GM19023 (cell line): ENCODE measurements around the gene ARID3A.

ENCODE experiments used
- ATAC-seq: cut with Tn5 transposase; IDR thresholded peaks from one replicate; pipeline ENCODE4 v1.9.1; 2021; ENCODE audit warnings: mild to moderate bottlenecking, moderate library complexity; ENCODE audit not compliant: unreplicated experiment

ARID3A gene

GRCh38 chr19:928471-929202 is 2.8 kb downstream of the ARID3A start:
- ATAC-seq = no peak

- no peak for ATAC-seq
These were observed 3.5 kb downstream of the ARID3A start for GRCh38 chr19:929203-929890.

- ATAC-seq = no peak
These were observed 4.0 kb downstream of the ARID3A start for GRCh38 chr19:929891-930258.

- no peak for ATAC-seq
These were observed 6.2 kb downstream of the ARID3A start for GRCh38 chr19:931860-932647.

GRCh38 chr19:932648-933552 is 7.1 kb downstream of the ARID3A start:
- ATAC-seq = no peak

GRCh38 chr19:933553-933882 is 7.7 kb downstream of the ARID3A start:
- no peak for ATAC-seq

GRCh38 chr19:934197-934840 is 8.5 kb downstream of the ARID3A start:
- ATAC-seq = no peak

- ATAC-seq = no peak
These were observed 9.1 kb downstream of the ARID3A start for GRCh38 chr19:934865-935479.

- ATAC-seq = no peak
These were observed 10.3 kb downstream of the ARID3A start for GRCh38 chr19:936175-936546.

GRCh38 chr19:937259-937694 is 11.4 kb downstream of the ARID3A start:
- ATAC-seq = no peak

GRCh38 chr19:938233-938923 is 12.5 kb downstream of the ARID3A start:
- no peak for ATAC-seq

GRCh38 chr19:939439-939838 is 13.6 kb downstream of the ARID3A start:
- ATAC-seq = no peak

GRCh38 chr19:939922-940321 is 14.1 kb downstream of the ARID3A start:
- no peak for ATAC-seq

- no peak for ATAC-seq
These were observed 14.9 kb downstream of the ARID3A start for GRCh38 chr19:940591-941291.

- ATAC-seq = no peak
These were observed 15.7 kb downstream of the ARID3A start for GRCh38 chr19:941292-942132.

GRCh38 chr19:942133-942645 is 16.4 kb downstream of the ARID3A start:
- ATAC-seq = no peak

- no peak for ATAC-seq
These were observed 17.8 kb downstream of the ARID3A start for GRCh38 chr19:943551-944170.
